ENCODE data around the gene CENPM. TPM values are rescaled to one million over a fixed set of nuclear protein-coding genes. Genes with fewer than 3 reads are reported as not detected.
A peak's percentile ranks its signal among the peaks of the same experiment; 100 is the strongest.

The CENPM gene
- total and polyA plus RNA-seq, 9 of the 15 experiments (the other 6 are each of a cell fraction or from before 2014, with no cell fraction given), result 11.3 to 67.7 (median 32.3) TPM

- POLR2A ChIA-PET, result interaction anchor here (0.6 to 1.7 kb wide), 5 partner anchors 9 to 71 kb away, joined by 3 to 5 read pairs (median 3); no protein-coding TSS in a partner anchor
- TF ChIP-seq, protein P1, sequence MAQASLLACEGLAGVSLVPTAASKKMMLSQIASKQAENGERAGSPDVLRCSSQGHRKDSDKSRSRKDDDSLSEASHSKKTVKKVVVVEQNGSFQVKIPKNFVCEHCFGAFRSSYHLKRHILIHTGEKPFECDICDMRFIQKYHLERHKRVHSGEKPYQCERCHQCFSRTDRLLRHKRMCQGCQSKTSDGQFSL (CRISPR knock-in tag; IDR thresholded peaks at IDR 0.05), result no peak
- TF ChIP-seq, protein P1 (tag; IDR thresholded peaks at IDR 0.05), result no peak
- TF ChIP-seq RNF219 (CRISPR knock-in tag; IDR thresholded peaks at IDR 0.05), result no peak
- TF ChIP-seq BACH1 (tag; IDR thresholded peaks at IDR 0.05), result no peak
- 0 out of 2 replicates have a peak, but pooled peaks have one; percentile 30 for TF ChIP-seq SMARCA4 (IDR thresholded peaks at IDR 0.05)
- no peak; the same call in 1 of the 2 replicates for TF ChIP-seq RNF2 (IDR thresholded peaks at IDR 0.05)
- no peak for TF ChIP-seq DIDO1 (tag; IDR thresholded peaks at IDR 0.05; ENCODE audit: low read depth)
- peak; percentile 30; the same call in 1 of the 2 replicates for TF ChIP-seq CREM (IDR thresholded peaks at IDR 0.05; ENCODE audit: low read depth)
- no peak; the same call in 1 of the 2 replicates for TF ChIP-seq HNRNPL (IDR thresholded peaks at IDR 0.05; ENCODE audit: low read depth, low read length)
- 0 out of 2 replicates have a peak, but pooled peaks have one; percentile 30 for TF ChIP-seq ZKSCAN1 (IDR thresholded peaks at IDR 0.05; ENCODE audit: low read depth, low read length)
- TF ChIP-seq POLR2G (IDR thresholded peaks at IDR 0.05; ENCODE audit: low read depth, low read length), result peak; percentile 74
- no peak for TF ChIP-seq STAT5B (CRISPR knock-in tag; IDR thresholded peaks at IDR 0.05)
- peak; percentile 33; the same call in 1 of the 2 replicates for TF ChIP-seq CTBP1 (IDR thresholded peaks at IDR 0.05; ENCODE audit: borderline replicate concordance)
- TF ChIP-seq SNRNP70 (optimal IDR thresholded peaks at IDR 0.05; ENCODE audit: low read depth, low read length), result no peak
- TF ChIP-seq MYNN (IDR thresholded peaks at IDR 0.05), result 0 out of 2 replicates have a peak, but pooled peaks have one; percentile 24
- TF ChIP-seq MYNN (CRISPR knock-in tag; IDR thresholded peaks at IDR 0.05), result no peak
- TF ChIP-seq SMARCE1 (IDR thresholded peaks at IDR 0.05), result 0 out of 2 replicates have a peak, but pooled peaks have one; percentile 29
- TF ChIP-seq EGR1 (conservative IDR thresholded peaks at IDR 0.05), result 0 out of 2 replicates have a peak, but pooled peaks have one; percentile 12
- TF ChIP-seq FIP1L1 (IDR thresholded peaks at IDR 0.05; ENCODE audit: low read depth, low read length, poor library complexity, severe bottlenecking), result peak; percentile 40
- TF ChIP-seq FOXJ2 (tag; IDR thresholded peaks at IDR 0.05), result no peak
- no peak for TF ChIP-seq ZNF780A (CRISPR knock-in tag; IDR thresholded peaks at IDR 0.05)
Observed at GRCh38 chr22:41925783-41926460, 21.0 kb downstream of the CENPM start.

More at GRCh38 chr22:41925783-41926460, 21.0 kb downstream of the CENPM start:
- H3K4me2 ChIP-seq (ENCODE audit: insufficient read depth, low read length), result peak overlapping the region; percentile 69
- no peaks in the 10 kb centered on the region for H3K9me1 ChIP-seq (ENCODE audit: control insufficient read depth, insufficient read depth, low read length)
- H3K9ac ChIP-seq (ENCODE audit: insufficient read depth in 1 of 2, low read depth in 2 of 2, low read length in 2 of 2), result peak overlapping the region; percentile 56 to 86; a peak in 3 of 4 replicates
- H3K4me3 ChIP-seq, result peak overlapping the region; percentile 42
- H2AFZ ChIP-seq (ENCODE audit: low read depth, low read length), result peak overlapping the region; percentile 66
- ATAC-seq, result peak; percentile 87
- 6% methylated on average over 22 of the region's 48 CpGs for WGBS (ENCODE audit: insufficient coverage, low coverage, missing lambda C conversion rate)
- no peaks in the 10 kb centered on the region for H3K79me2 ChIP-seq (ENCODE audit: control insufficient read depth, insufficient read depth, low read length)
- CTCF ChIA-PET (ENCODE audit: low intra/inter-chr PET ratio), result no interaction called here
- no peak for FAIRE-seq
- no TSS peak for BruUV-seq (replicated peaks)
- no peak overlapping the region for H3K27ac ChIP-seq (ENCODE audit: extremely low read depth, low read depth, low read length)
- H3K36me3 ChIP-seq (ENCODE audit: control insufficient read depth, insufficient read depth, low read length), result no peaks in the 10 kb centered on the region
- no peaks in the 10 kb centered on the region for H4K20me1 ChIP-seq (replicated peaks; ENCODE audit: control insufficient read depth, insufficient read depth, low read length)
- intact Hi-C loops (cut with micrococcal nuclease), result no loop called here
- in situ Hi-C loops (cut with MboI), result no loop called here
- DNase-seq (ENCODE audit: extremely low read depth in 1 of 4, low spot score in 3 of 4), result peak; percentile 74 to 78 (median 77)
- H3K9me3 ChIP-seq (replicated peaks; ENCODE audit: control insufficient read depth, insufficient read depth, low read depth, low read length), result no peaks in the 10 kb centered on the region
- H3K4me1 ChIP-seq (replicated peaks in 1 of 2; ENCODE audit: control insufficient read depth in 2 of 2, insufficient read depth in 2 of 2, low read length in 2 of 2), result peaks cover 6 to 57% of the 10 kb centered on the region in 2 experiments; a peak in 4 of 5 replicates
- H3K27me3 ChIP-seq (ENCODE audit: control insufficient read depth in 2 of 2, insufficient read depth in 2 of 2, low read length in 2 of 2), result no peaks in the 10 kb centered on the region

Measured in K562 (cell line).